Psoas muscle (tissue), 8 donors: ENCODE measurements around the gene RTL10. TPM values are rescaled to one million over a fixed set of nuclear protein-coding genes. Genes with fewer than 3 reads are reported as not detected.
A peak's percentile ranks its signal among the peaks of the same experiment; 100 is the strongest.

Experiments used
- ATAC-seq, 4 donors: fragments of 200-7000 bp; cut with Tn5 transposase; one replicate each; pipeline ENCODE4 v1.9.1; 2020; ENCODE audit warnings: moderate library complexity in 3 of 4, mild to moderate bottlenecking in 2 of 4
- DNase-seq, 2 donors: peaks; one replicate each; pipeline ENCODE4 v3.0.0-alpha.2; 2020
- H3K27ac ChIP-seq: fragments of 200-600 bp; one replicate; pipeline ENCODE4 v1.8.0; 2022
- H3K27me3 ChIP-seq, 3 donors: fragments of 200-600 bp in 1 of 3; one replicate each; pipeline versions ENCODE4 v1.6.1 to v1.8.0; 2013 to 2022; ENCODE audit warnings: low read length in 2 of 3, mild to moderate bottlenecking in 2 of 3, moderate library complexity in 1 of 3; ENCODE audit not compliant: insufficient read depth in 3 of 3
- H3K36me3 ChIP-seq, 2 donors: fragments of 200-600 bp in 1 of 2; one replicate each; pipeline versions ENCODE4 v1.6.1 to v1.8.0; 2013 to 2022; ENCODE audit warnings: low read depth in 1 of 2, mild to moderate bottlenecking in 1 of 2, moderate library complexity in 1 of 2; ENCODE audit not compliant: insufficient read depth in 1 of 2
- H3K4me1 ChIP-seq: fragments of 200-600 bp; one replicate; pipeline ENCODE4 v1.8.0; 2022
- H3K4me3 ChIP-seq: fragments of 200-600 bp; one replicate; pipeline ENCODE4 v1.8.0; 2022; ENCODE audit warnings: mild to moderate bottlenecking
- H3K9me3 ChIP-seq: fragments of 200-600 bp; one replicate; pipeline ENCODE4 v1.8.0; 2022
- WGBS, 3 donors: extraction: QIAGEN DNeasy Blood & Tissue Kit; methylation state at CpG; one replicate each; pipeline versions ENCODE4 v1.1.6 to v1.1.7; 2013; 5-methylcytosine and 5-hydroxymethylcytosine counted together
- intact Hi-C, 2 donors: fragments of 100-400 bp; cut with DNase I; formaldehyde crosslinking; loops; one replicate each; pipeline versions ENCODE4 v1.11.0 to v1.14.2; 2022
- polyA plus RNA-seq, 3 donors: library from polyadenylated mRNA; stranded (reverse); fragments of 200-250 nt; gene quantifications; one replicate each; pipeline ENCODE4 v1.2.3, GENCODE V29; 2013
- total RNA-seq, 4 donors: library from RNA; stranded (reverse); fragmentation: NEBNext Ultra II Directional in 2 of 4; extraction: Animal tissue kit (Norgen Biotek cat#: 25700) in 2 of 4; gene quantifications; one replicate each; pipeline versions ENCODE4 v1.2.1 to v1.2.4, GENCODE V29; 2021 to 2023
- TF ChIP-seq, protein P1 (sequence below): fragments of 200-600 bp; IDR thresholded peaks from one replicate; pipeline ENCODE4 v1.8.0; 2022; ENCODE audit warnings: antibody characterized with exemption
- donor health status: healthy with polysubstance abuse.
- donor health status: DM: no; HTN: no; CAD: no; lungs with moderate emphysema.
- donor health status: Bipolar disorder and iron deficiency.
- donor health status: healthy.
- donor health status: DM: yes; HTN: yes; CAD: no.
- donor health status: DM: no; HTN: no; CAD: no.
- donor health status: DM: no; HTN: no; CAD: no.
- donor health status: DM: yes; HTN: yes; CAD: no.

Gene RTL10
- total and polyA plus RNA-seq, 7 donors: 5.3 to 9.7 (median 7.9) TPM

DNA sequence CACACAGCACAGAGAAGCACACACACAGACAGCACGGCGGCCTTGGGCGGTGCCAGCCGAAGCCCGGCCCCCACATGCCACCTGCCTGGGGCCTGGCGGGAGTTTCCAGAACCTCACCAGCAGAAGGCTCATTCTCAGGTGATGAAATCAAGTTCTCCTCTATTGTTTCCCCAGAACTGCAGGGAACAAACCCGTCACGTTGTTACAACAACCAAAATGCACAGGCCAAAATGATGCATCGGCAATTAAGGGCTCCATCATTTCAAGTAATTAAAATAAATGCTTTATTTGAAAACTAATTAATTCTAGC lies 30.8 kb downstream of the RTL10 start:
- Histone ChIP-seq H3K36me3 (no peaks in the 10 kb centered on the region), H3K27ac (no peak overlapping the region), H3K9me3 (no peaks in the 10 kb centered on the region), H3K4me1 (no peaks in the 10 kb centered on the region), H3K4me3 (no peak overlapping the region), H3K27me3 (no peaks in the 10 kb centered on the region)
- ATAC-seq: peak in 1 of 4 donors; percentile 19
- intact Hi-C loops: no loop called here
- TF ChIP-seq, protein P1, sequence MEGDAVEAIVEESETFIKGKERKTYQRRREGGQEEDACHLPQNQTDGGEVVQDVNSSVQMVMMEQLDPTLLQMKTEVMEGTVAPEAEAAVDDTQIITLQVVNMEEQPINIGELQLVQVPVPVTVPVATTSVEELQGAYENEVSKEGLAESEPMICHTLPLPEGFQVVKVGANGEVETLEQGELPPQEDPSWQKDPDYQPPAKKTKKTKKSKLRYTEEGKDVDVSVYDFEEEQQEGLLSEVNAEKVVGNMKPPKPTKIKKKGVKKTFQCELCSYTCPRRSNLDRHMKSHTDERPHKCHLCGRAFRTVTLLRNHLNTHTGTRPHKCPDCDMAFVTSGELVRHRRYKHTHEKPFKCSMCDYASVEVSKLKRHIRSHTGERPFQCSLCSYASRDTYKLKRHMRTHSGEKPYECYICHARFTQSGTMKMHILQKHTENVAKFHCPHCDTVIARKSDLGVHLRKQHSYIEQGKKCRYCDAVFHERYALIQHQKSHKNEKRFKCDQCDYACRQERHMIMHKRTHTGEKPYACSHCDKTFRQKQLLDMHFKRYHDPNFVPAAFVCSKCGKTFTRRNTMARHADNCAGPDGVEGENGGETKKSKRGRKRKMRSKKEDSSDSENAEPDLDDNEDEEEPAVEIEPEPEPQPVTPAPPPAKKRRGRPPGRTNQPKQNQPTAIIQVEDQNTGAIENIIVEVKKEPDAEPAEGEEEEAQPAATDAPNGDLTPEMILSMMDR: no peak
- no peak for DNase-seq
- 92 to 97% (median 93%) methylated on average over 9 of the region's 9 CpGs for WGBS, 3 donors

DNA sequence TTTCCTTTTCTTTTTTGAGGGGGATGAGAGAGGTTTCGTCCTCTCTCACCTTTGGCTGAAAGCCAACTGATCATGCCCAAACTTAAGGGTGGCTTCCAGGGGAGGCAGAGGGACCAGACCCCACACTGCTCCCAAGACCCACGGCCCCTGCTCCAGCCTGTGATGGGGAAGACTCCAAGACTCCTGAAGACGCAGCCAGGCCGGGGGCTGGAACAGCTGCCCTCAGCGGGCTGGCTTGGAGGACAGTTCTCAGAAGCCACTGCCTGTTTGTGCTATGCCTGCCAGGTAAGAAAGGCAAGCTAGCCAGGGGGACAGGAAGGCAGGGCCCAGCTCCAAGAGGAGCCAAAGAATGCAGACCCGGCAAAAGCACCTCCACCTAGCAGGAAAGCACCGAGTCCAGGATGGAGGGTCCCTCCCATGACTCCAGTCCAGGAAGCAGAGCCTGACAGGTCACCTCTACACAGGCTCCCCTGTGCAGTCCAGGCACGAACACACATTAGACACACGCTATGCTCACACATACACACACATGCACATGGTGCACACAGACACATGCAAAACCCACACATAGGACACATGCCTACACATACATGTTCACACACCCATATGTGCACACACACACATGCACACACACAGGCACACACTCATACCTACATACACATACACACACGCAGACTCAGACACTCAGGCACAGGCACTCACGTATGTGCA lies 31.3 kb downstream of the RTL10 start:
- intact Hi-C loops: no loop called here
- no peak for DNase-seq
- no peaks in the 10 kb centered on the region for H3K27me3 ChIP-seq
- H3K4me3 ChIP-seq: no peak overlapping the region
- H3K9me3 ChIP-seq: no peaks in the 10 kb centered on the region
- no peak for ATAC-seq
- 78 to 85% (median 83%) methylated on average over 11 of the region's 11 CpGs for WGBS, 3 donors
- H3K27ac ChIP-seq: no peak overlapping the region
- TF ChIP-seq, protein P1: no peak
- H3K36me3 ChIP-seq: no peaks in the 10 kb centered on the region
- no peaks in the 10 kb centered on the region for H3K4me1 ChIP-seq

DNA sequence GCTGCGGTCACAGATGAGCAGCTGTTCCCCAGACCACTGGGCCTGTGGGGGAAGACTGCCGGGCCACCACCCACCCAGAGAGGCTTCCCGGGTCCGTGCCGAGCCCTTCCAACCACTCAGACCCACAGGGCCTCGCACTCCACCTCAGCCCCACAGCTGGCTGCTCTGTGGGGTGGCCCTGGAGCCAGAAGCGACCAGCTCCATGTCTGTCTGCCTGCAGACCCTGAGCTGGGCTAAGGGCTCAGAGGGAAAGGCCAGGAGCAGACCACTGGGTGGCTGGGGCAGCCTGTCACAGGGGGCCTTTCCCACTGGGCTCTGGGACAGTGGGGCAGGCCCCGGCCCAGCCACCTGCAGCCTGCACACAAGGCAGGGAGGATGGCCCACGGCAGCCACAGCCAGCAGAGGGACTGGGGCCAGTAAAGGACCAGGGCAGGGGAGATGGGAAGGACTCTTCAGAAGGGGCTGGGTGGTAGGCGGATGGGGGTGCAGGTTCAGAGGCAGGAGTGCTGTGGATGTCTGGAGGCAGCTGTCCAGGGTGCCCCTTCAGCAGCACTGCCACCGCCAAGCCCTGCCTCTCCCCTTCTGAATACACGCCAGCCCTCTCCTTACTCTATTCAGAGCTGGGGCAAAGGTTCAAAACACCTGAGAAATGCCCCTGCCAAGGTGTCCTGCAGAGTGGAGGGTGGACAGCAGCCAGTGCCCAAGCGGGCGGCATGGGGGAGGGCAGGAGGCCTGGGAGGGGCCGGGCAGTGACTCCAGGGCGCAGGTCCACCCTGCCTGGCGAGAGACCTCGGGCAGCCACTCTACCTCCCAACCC lies 32.2 kb downstream of the RTL10 start:
- 85 to 90% (median 87%) methylated on average over 17 to 18 of the region's 18 CpGs for WGBS, 3 donors
- H3K4me3 ChIP-seq: no peak overlapping the region
- TF ChIP-seq, protein P1: no peak
- no peaks in the 10 kb centered on the region for H3K36me3 ChIP-seq
- H3K27me3 ChIP-seq: no peaks in the 10 kb centered on the region
- intact Hi-C loops: no loop called here
- H3K27ac ChIP-seq: no peak overlapping the region
- no peaks in the 10 kb centered on the region for H3K4me1 ChIP-seq
- DNase-seq (no peak), ATAC-seq (no peak)
- no peaks in the 10 kb centered on the region for H3K9me3 ChIP-seq

DNA sequence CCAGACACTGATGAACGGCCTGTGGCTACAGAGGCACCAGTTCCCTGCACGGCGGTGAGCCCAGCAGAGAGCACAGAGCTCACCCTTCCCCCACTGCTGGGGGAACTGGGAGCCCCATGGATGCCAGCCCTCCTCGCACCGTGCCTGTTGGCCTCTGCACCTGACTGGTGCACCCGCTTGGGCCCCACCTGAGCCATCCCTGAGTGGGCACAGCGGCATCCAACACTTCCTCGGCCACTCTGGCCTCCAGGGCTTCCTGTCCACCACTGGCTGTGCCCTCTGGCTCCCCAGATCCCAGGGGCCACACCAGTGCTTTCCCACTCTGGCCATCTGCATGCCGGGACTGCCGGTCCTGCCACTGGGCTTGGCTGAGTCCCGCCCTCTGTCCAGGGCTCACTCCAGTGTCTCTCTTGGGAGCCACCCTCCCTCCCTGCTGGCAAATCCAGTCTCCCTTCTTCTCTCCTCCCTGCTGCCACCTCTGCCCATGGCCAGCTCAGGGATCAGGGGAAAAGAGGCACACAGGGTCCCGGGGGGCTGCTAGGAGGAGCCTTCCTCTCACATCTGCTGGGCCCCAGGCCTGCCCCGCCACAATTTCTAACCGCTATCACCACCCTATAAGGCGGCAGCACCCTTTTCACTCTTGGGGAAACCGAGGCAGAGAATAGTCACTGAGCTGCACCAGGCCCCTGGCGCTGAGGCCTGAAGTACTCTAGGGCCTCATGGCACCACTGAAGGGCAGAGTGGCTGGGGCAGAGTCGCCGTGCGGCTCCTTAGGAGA lies 33.0 kb downstream of the RTL10 start:
- no peak overlapping the region for H3K4me3 ChIP-seq
- 90 to 93% (median 92%) methylated on average over 20 of the region's 20 CpGs for WGBS, 3 donors
- no peaks in the 10 kb centered on the region for H3K36me3 ChIP-seq
- no peaks in the 10 kb centered on the region for H3K9me3 ChIP-seq
- H3K27ac ChIP-seq: no peak overlapping the region
- ATAC-seq (no peak), DNase-seq (no peak)
- TF ChIP-seq, protein P1: no peak
- intact Hi-C loops: no loop called here
- H3K27me3 ChIP-seq: no peaks in the 10 kb centered on the region
- H3K4me1 ChIP-seq: no peaks in the 10 kb centered on the region
